Hepatocyte (in vitro differentiated cells): ENCODE measurements around the gene PRDM16.

Source experiments
- EZH2 ChIP-seq: fragments of 200-600 bp; sonication (generic); IDR thresholded peaks from 2 replicates; pipeline ENCODE4 v1.6.1; 2016; ENCODE audit warnings: antibody characterized with exemption, mild to moderate bottlenecking, borderline replicate concordance
- EZH2phosphoT487 ChIP-seq: fragments of 200-600 bp; sonication (generic); IDR thresholded peaks from one replicate; pipeline ENCODE4 v1.6.1; 2018; ENCODE audit warnings: antibody characterized with exemption, mild to moderate bottlenecking, low read depth, moderate library complexity; ENCODE audit not compliant: unreplicated experiment, severe bottlenecking
- TF ChIP-seq, protein P1 (sequence below): fragments of 200-600 bp; sonication (generic); IDR thresholded peaks from 2 replicates; pipeline ENCODE4 v1.5.1; 2016; ENCODE audit warnings: antibody characterized with exemption, mild to moderate bottlenecking; ENCODE audit not compliant: poor library complexity

DNA sequence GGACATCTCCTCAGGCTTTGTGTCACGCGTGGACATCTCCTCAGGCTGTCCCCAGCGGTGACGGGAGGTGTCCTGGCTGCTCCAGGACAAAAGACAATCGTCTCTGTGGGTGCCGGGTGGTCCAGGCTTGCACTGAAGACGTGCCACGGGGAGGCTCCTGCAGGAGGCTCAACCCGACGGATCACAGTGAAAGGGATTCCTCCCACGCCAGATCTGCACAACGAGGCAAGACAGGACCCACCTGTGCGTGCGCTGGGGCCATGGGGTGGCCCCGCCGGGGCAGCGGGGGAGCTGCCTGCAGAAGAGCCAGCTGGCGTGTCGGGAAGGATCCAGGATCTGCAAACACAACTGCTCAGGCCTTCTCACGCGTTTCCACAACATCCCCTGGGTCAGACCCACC lies 366.7 kb downstream of the PRDM16 start:
- no peak for TF ChIP-seq EZH2
- TF ChIP-seq, protein P1, sequence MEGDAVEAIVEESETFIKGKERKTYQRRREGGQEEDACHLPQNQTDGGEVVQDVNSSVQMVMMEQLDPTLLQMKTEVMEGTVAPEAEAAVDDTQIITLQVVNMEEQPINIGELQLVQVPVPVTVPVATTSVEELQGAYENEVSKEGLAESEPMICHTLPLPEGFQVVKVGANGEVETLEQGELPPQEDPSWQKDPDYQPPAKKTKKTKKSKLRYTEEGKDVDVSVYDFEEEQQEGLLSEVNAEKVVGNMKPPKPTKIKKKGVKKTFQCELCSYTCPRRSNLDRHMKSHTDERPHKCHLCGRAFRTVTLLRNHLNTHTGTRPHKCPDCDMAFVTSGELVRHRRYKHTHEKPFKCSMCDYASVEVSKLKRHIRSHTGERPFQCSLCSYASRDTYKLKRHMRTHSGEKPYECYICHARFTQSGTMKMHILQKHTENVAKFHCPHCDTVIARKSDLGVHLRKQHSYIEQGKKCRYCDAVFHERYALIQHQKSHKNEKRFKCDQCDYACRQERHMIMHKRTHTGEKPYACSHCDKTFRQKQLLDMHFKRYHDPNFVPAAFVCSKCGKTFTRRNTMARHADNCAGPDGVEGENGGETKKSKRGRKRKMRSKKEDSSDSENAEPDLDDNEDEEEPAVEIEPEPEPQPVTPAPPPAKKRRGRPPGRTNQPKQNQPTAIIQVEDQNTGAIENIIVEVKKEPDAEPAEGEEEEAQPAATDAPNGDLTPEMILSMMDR, result no peak
- no peak for TF ChIP-seq EZH2phosphoT487
